KMS-11 (cell line): Measurements from ENCODE around the gene WASHC2C.
"Not testable (repeated sequence)": the region's sequence is repeated elsewhere in the genome, so short reads cannot be mapped to it uniquely, and the experiment has no call there.

ENCODE experiments used
- H2AFZ ChIP-seq: fragments of 200-600 bp; sonication (generic); 2 replicates; pipeline ENCODE4 v1.6.1; 2016; ENCODE audit warnings: antibody characterized with exemption, mixed run types, low read depth
- H3K27ac ChIP-seq: fragments of 200-600 bp; sonication (generic); 2 replicates; pipeline ENCODE4 v1.6.1; 2016; ENCODE audit warnings: mild to moderate bottlenecking, mixed run types
- H3K27me3 ChIP-seq: fragments of 200-600 bp; sonication (generic); 2 replicates; pipeline ENCODE4 v1.6.1; 2017; ENCODE audit warnings: mild to moderate bottlenecking, low read depth, mixed run types, moderate library complexity; ENCODE audit not compliant: insufficient read depth
- H3K36me3 ChIP-seq: fragments of 200-600 bp; sonication (generic); 2 replicates; pipeline ENCODE4 v1.6.1; 2017; ENCODE audit warnings: mild to moderate bottlenecking, mixed run types; ENCODE audit not compliant: insufficient read depth
- H3K4me1 ChIP-seq: fragments of 200-600 bp; sonication (generic); 2 replicates; pipeline ENCODE4 v1.6.1; 2016; ENCODE audit warnings: mild to moderate bottlenecking, low read depth, mixed run types; ENCODE audit not compliant: poor library complexity, severe bottlenecking
- H3K4me2 ChIP-seq: fragments of 200-600 bp; sonication (generic); 2 replicates; pipeline ENCODE4 v1.7.0; 2016; ENCODE audit warnings: mild to moderate bottlenecking, mixed run types
- H3K4me3 ChIP-seq: fragments of 200-600 bp; sonication (generic); IDR thresholded peaks from 2 replicates; pipeline ENCODE4 v1.6.1; 2017; ENCODE audit warnings: low read depth, low read length, mixed read lengths; ENCODE audit not compliant: insufficient read depth
- H3K79me2 ChIP-seq: fragments of 200-600 bp; sonication (generic); 2 replicates; pipeline ENCODE4 v1.6.1; 2016; ENCODE audit warnings: low read depth, mixed run types; ENCODE audit not compliant: insufficient read depth
- H3K9ac ChIP-seq: fragments of 200-600 bp; sonication (generic); 2 replicates; pipeline ENCODE4 v1.6.1; 2016; ENCODE audit warnings: mild to moderate bottlenecking, mixed run types
- H4K20me1 ChIP-seq: fragments of 200-600 bp; sonication (generic); 2 replicates; pipeline ENCODE4 v1.6.1; 2016; ENCODE audit warnings: mild to moderate bottlenecking, mixed run types; ENCODE audit not compliant: insufficient read depth
- TF ChIP-seq, protein P1 (sequence below): fragments of 200-600 bp; sonication (generic); conservative IDR thresholded peaks from 2 replicates; pipeline ENCODE4 v1.6.1; 2017; ENCODE audit warnings: low read depth, mild to moderate bottlenecking, antibody characterized with exemption, low read length, moderate library complexity, mixed read lengths

WASHC2C gene

DNA sequence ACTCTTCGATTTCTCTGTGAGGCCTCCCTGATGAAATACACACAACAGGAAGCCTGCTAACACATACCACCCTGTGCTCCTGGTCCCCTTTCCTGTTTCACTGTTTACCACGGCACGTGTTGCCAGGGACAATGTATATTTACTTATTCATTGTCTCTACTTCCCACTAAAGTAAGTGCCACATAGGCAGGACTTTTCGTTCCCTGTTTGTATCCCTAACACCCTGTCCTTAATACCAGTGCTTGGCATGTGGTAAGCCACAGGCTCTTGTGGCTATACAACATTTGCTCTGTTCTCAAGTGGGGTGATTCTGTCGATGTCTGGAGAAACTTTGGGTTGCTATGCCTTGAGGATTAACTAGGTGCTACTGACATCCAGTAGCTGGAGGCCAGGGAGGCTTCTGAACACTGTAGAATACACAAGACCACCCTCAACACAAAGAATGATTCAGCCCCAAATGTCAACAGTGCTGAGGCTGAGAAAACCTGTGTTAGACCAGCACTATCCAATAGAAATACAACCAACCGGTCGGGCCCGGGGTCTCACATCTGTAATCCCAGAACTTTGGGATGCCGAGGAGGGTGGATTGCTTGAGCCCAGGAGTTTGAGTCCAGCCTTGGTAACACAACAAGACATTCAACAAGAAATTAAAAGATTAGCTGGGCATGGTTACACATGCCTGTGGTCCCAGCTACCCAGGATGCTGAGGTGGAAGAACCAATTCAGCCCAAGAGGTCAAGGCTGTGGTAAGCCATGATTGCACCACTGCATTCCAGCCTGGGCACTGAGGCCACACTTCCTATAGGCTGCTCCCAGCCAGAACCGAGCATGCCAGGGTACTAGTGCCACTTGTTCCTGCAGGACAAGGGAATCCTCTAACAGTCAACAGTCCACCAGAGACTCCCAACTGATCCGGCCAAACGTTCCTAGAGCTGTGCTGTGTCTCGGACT is 76.3 kb downstream of the WASHC2C start:
- not testable (repeated sequence) for H3K9ac ChIP-seq, H3K4me1 ChIP-seq, H3K27me3 ChIP-seq, H3K4me2 ChIP-seq, H3K27ac ChIP-seq, H3K79me2 ChIP-seq, H2AFZ ChIP-seq, H3K36me3 ChIP-seq, H4K20me1 ChIP-seq, H3K4me3 ChIP-seq

DNA sequence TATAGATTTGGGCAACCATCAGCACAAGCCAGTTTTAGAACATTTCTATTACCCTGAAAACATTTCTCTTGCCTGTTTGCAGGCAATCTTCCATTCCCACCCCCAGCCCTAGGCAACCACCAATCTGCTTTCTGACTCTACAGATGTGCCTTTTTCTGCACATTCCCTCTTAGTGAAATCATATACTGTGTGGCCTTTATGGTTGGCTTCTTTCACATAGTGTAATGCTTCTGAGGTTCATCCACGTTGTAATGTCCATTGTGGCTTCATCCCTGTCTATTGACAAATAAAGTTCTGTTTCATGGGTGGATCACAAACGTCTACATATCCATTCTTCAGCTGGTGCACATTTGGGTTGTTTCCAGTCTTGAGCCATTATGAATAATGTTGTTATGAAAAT is 77.9 kb downstream of the WASHC2C start:
- H3K27ac ChIP-seq, H3K27me3 ChIP-seq, H3K4me2 ChIP-seq, H3K79me2 ChIP-seq, H3K36me3 ChIP-seq, H3K4me3 ChIP-seq, H2AFZ ChIP-seq, H3K9ac ChIP-seq, H4K20me1 ChIP-seq, H3K4me1 ChIP-seq: not testable (repeated sequence)

DNA sequence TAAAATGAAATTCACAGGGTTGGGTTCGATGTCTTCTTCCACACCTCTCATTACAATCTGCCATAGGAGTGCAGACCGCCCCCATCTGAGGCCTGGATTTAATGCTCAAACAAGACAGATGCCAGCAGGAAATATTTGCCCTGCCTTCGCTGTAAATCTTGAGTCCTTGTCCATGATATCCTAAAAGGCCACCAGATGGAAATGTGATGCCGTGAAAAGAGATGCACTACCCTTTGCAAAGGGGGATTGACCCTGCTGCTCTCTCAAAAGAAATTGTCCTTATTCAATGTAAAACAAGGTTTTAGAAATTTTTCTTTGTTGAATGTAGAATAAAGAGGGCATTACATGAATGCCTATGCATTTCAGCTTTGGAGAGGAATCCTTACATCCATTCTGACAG is 82.8 kb downstream of the WASHC2C start:
- H3K27me3 ChIP-seq = no peaks in the 10 kb centered on the region
- H3K4me2 ChIP-seq = no peak overlapping the region
- no peak overlapping the region for H3K9ac ChIP-seq
- H3K4me3 ChIP-seq = no peak overlapping the region
- TF ChIP-seq, protein P1, sequence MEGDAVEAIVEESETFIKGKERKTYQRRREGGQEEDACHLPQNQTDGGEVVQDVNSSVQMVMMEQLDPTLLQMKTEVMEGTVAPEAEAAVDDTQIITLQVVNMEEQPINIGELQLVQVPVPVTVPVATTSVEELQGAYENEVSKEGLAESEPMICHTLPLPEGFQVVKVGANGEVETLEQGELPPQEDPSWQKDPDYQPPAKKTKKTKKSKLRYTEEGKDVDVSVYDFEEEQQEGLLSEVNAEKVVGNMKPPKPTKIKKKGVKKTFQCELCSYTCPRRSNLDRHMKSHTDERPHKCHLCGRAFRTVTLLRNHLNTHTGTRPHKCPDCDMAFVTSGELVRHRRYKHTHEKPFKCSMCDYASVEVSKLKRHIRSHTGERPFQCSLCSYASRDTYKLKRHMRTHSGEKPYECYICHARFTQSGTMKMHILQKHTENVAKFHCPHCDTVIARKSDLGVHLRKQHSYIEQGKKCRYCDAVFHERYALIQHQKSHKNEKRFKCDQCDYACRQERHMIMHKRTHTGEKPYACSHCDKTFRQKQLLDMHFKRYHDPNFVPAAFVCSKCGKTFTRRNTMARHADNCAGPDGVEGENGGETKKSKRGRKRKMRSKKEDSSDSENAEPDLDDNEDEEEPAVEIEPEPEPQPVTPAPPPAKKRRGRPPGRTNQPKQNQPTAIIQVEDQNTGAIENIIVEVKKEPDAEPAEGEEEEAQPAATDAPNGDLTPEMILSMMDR = no peak
- no peaks in the 10 kb centered on the region for H3K36me3 ChIP-seq
- no peak overlapping the region for H3K27ac ChIP-seq
- no peaks in the 10 kb centered on the region for H3K79me2 ChIP-seq
- H3K4me1 ChIP-seq = no peaks in the 10 kb centered on the region
- no peak overlapping the region for H2AFZ ChIP-seq
- H4K20me1 ChIP-seq = no peaks in the 10 kb centered on the region

DNA sequence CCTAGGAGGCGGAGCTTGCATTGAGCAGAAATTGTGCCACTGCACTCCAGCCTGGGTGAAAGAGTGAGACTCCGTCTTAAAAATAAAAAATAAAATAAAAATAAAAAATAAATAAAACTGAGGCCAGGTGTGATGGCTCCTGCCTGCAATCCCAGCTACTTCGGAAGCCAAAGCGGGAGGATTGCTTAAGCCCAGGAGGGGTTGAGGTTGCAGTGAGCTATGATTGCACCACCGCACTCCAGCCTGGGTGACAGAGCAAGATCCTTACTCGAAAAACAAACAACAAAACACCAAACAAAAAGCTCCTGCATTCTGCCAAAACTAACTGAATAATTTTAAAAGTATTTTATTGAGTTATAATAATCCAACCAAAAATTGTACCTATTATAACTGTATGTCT is 84.0 kb downstream of the WASHC2C start:
- Histone ChIP-seq H3K4me1 (no peaks in the 10 kb centered on the region), H3K79me2 (no peaks in the 10 kb centered on the region), H3K27me3 (no peaks in the 10 kb centered on the region), H2AFZ (no peak overlapping the region), H3K9ac (no peak overlapping the region), H3K4me3 (no peak overlapping the region), H3K27ac (no peak overlapping the region), H3K4me2 (no peak overlapping the region), H3K36me3 (no peaks in the 10 kb centered on the region), H4K20me1 (no peaks in the 10 kb centered on the region)
- TF ChIP-seq, protein P1 = no peak

DNA sequence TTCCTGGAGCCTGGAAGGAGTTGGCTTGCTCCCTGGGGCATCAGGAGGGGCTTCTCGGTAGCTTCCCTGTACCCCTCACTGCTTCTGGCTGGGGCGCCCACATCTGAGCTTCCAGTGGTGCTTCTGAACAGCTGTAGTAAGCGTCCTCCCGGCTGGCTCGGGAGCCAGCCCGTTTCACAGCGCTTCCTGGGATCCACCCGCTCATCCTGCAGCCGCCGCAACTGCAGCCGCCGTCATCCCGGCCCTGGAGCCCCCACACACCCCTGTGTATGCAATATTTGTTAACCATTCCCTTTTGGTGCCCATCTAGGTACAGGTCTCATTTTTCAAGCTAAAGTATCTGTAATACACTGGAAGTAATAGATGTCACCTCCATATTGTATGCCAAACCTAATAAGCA is 85.9 kb downstream of the WASHC2C start:
- not testable (repeated sequence) for H3K27ac ChIP-seq, H3K4me3 ChIP-seq, H3K27me3 ChIP-seq, H3K36me3 ChIP-seq, H3K4me1 ChIP-seq, H2AFZ ChIP-seq, H3K79me2 ChIP-seq, H3K9ac ChIP-seq, H4K20me1 ChIP-seq, H3K4me2 ChIP-seq

DNA sequence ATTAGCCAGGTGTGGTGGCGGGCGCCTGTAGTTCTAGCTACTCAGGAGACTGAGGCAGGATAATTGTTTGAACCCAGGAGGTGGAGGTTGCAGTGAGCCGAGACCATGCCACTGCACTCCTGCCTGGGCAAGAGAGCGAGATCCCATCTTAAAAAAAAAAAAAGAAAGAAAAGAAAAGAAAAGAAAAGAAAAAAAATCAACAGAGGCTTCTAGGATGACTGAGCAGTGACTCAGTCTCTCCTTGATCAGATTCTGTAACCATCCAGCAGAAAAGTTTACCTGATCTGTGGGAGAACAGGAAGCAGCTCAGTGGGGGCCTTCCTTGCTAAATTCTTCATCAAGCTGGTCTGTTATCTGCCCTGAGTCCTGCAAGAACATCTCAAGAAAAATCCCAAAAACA is 87.1 kb downstream of the WASHC2C start:
- H4K20me1 ChIP-seq, H3K36me3 ChIP-seq, H3K4me1 ChIP-seq, H3K4me3 ChIP-seq, H3K4me2 ChIP-seq, H3K27ac ChIP-seq, H3K9ac ChIP-seq, H3K79me2 ChIP-seq, H3K27me3 ChIP-seq, H2AFZ ChIP-seq: not testable (repeated sequence)
